Colonic mucosa (tissue), 4 donors: ENCODE results near the gene SLC22A3. TPM values are rescaled to one million over a fixed set of nuclear protein-coding genes. Genes with fewer than 3 reads are reported as not detected.
"Not testable (repeated sequence)": the region's sequence is repeated elsewhere in the genome, so short reads cannot be mapped to it uniquely, and the experiment has no call there.

Source experiments
- DNase-seq: peaks from one replicate; pipeline ENCODE4 v3.0.0-alpha.2; 2020
- H3K27ac ChIP-seq: fragments of 200-600 bp; one replicate; pipeline ENCODE4 v1.8.0; 2021
- H3K27me3 ChIP-seq: fragments of 200-600 bp; one replicate; pipeline ENCODE4 v1.8.0; 2021
- H3K36me3 ChIP-seq: fragments of 200-600 bp; one replicate; pipeline ENCODE4 v1.8.0; 2021
- H3K4me1 ChIP-seq: fragments of 200-600 bp; one replicate; pipeline ENCODE4 v1.8.0; 2021; ENCODE audit warnings: mild to moderate bottlenecking
- H3K4me3 ChIP-seq: fragments of 200-600 bp; one replicate; pipeline ENCODE4 v1.8.0; 2021
- H3K9ac ChIP-seq, 2 donors: one replicate each; pipeline ENCODE4 v1.7.0; 2013; ENCODE audit warnings: control low read depth in 2 of 2, low read depth in 2 of 2, low read length in 2 of 2
- H3K9me3 ChIP-seq: fragments of 200-600 bp; one replicate; pipeline ENCODE4 v1.8.0; 2021
- CTCF ChIP-seq: fragments of 200-600 bp; IDR thresholded peaks from one replicate; pipeline ENCODE4 v1.8.0; 2022; ENCODE audit warnings: antibody characterized with exemption, mild to moderate bottlenecking
- intact Hi-C: fragments of 100-400 bp; cut with DNase I; formaldehyde crosslinking; loops from one replicate; pipeline ENCODE4 v1.14.1; 2022
- total RNA-seq, 2 donors: library from RNA; stranded (reverse); fragmentation: NEBNext Ultra II Directional in 1 of 2; extraction: Animal tissue kit (Norgen Biotek cat#: 25700) in 1 of 2; gene quantifications; one replicate each; pipeline ENCODE4 v1.2.1, GENCODE V29; 2021
- donor health status: healthy.
- donor health status: DM: no; HTN: no; CAD: no.
- donor health status: DM: no; HTN: no; CAD: no.

SLC22A3 gene
- total RNA-seq, 2 donors from 2014 or later, result 2.1 to 2.5 TPM

GRCh38 chr6:160391419-160392116 lies 43.4 kb downstream of the SLC22A3 start:
- H3K9me3 ChIP-seq, result no peaks in the 10 kb centered on the region
- TF ChIP-seq CTCF, result no peak
- H3K36me3 ChIP-seq, result no peaks in the 10 kb centered on the region
- no peaks in the 10 kb centered on the region for H3K27me3 ChIP-seq
- intact Hi-C loops, result no loop called here
- H3K4me3 ChIP-seq, result no peak overlapping the region
- H3K4me1 ChIP-seq, result no peaks in the 10 kb centered on the region
- no peak overlapping the region for H3K9ac ChIP-seq
- H3K27ac ChIP-seq, result no peak overlapping the region
- peak; percentile 30 for DNase-seq

- DNase-seq, H3K4me3 ChIP-seq, H3K27ac ChIP-seq, intact Hi-C loops, H3K9ac ChIP-seq, H3K9me3 ChIP-seq, H3K27me3 ChIP-seq, H3K36me3 ChIP-seq, H3K4me1 ChIP-seq: not testable (repeated sequence)
Observed at GRCh38 chr6:160393442-160393841, 45.3 kb downstream of the SLC22A3 start.

- Histone ChIP-seq H3K36me3 (no peaks in the 10 kb centered on the region), H3K9me3 (no peaks in the 10 kb centered on the region), H3K27ac (no peak overlapping the region), H3K4me1 (no peaks in the 10 kb centered on the region), H3K9ac (no peak overlapping the region), H3K4me3 (no peak overlapping the region), H3K27me3 (no peaks in the 10 kb centered on the region)
- DNase-seq, result no peak
- no peak for TF ChIP-seq CTCF
- intact Hi-C loops, result no loop called here
Observed at GRCh38 chr6:160393891-160394653, 45.9 kb downstream of the SLC22A3 start.

- DNase-seq, result no peak
- Histone ChIP-seq H3K4me3 (no peak overlapping the region), H3K27ac (no peak overlapping the region), H3K27me3 (no peaks in the 10 kb centered on the region), H3K4me1 (no peaks in the 10 kb centered on the region), H3K36me3 (no peaks in the 10 kb centered on the region), H3K9ac (no peak overlapping the region), H3K9me3 (no peaks in the 10 kb centered on the region)
- intact Hi-C loops, result no loop called here
- no peak for TF ChIP-seq CTCF
Observed at GRCh38 chr6:160394654-160395035, 46.5 kb downstream of the SLC22A3 start.

- TF ChIP-seq CTCF, result no peak
- no peaks in the 10 kb centered on the region for H3K36me3 ChIP-seq
- no peak overlapping the region for H3K9ac ChIP-seq
- intact Hi-C loops, result no loop called here
- no peaks in the 10 kb centered on the region for H3K4me1 ChIP-seq
- no peaks in the 10 kb centered on the region for H3K27me3 ChIP-seq
- DNase-seq, result no peak
- no peak overlapping the region for H3K4me3 ChIP-seq
- no peak overlapping the region for H3K27ac ChIP-seq
- H3K9me3 ChIP-seq, result no peaks in the 10 kb centered on the region
Observed at GRCh38 chr6:160395187-160395586, 47.0 kb downstream of the SLC22A3 start.

- Histone ChIP-seq H3K4me1 (no peaks in the 10 kb centered on the region), H3K9ac (no peak overlapping the region), H3K36me3 (no peaks in the 10 kb centered on the region), H3K27me3 (no peaks in the 10 kb centered on the region), H3K9me3 (no peaks in the 10 kb centered on the region), H3K27ac (no peak overlapping the region), H3K4me3 (no peak overlapping the region)
- intact Hi-C loops, result no loop called here
- no peak for TF ChIP-seq CTCF
- no peak for DNase-seq
Observed at GRCh38 chr6:160396292-160396691, 48.1 kb downstream of the SLC22A3 start.
